H1 (cell line): ENCODE data around the gene TRPV4. TPM values are rescaled to one million over a fixed set of nuclear protein-coding genes. Genes with fewer than 3 reads are reported as not detected.

Experiments used
- CTCF ChIA-PET: fragments of 300-600 bp; sonication (Branson Sonifier 250); formaldehyde crosslinking; loops from one replicate; lab custom pipeline; 2021; ENCODE audit not compliant: partially characterized antibody; lab: Charles Lee
- POLR2A ChIA-PET: fragments of 300-600 bp; sonication (Branson Sonifier 250); formaldehyde crosslinking; loops from one replicate; lab custom pipeline; 2021; ENCODE audit warnings: inconsistent platforms; ENCODE audit not compliant: partially characterized antibody; lab: Charles Lee
- DNase-seq, 2 experiments: peaks; one replicate each; pipeline versions ENCODE4 v3.0.0 to v3.0.0-alpha.2; 2010 to 2022; ENCODE audit warnings: low spot score in 2 of 2, low read depth in 1 of 2, mixed read lengths in 1 of 2
- FAIRE-seq: peaks from 2 replicates; lab custom pipeline; 2011; peaks lifted over from hg19 to GRCh38; lab: Jason Lieb, UNC
- H2AFZ ChIP-seq: 2 replicates; pipeline ENCODE4 v1.8.1; 2012; ENCODE audit warnings: low read length, inconsistent platforms
- H2AK5ac ChIP-seq: 2 replicates; pipeline ENCODE4 v1.6.1; 2013; ENCODE audit warnings: low read depth, low read length
- H2BK120ac ChIP-seq: replicated peaks from 2 replicates; pipeline ENCODE3; 2013; ENCODE audit warnings: low read depth, low read length, inconsistent platforms
- H2BK12ac ChIP-seq: 2 replicates; pipeline ENCODE4 v1.6.1; 2013; ENCODE audit warnings: low read depth, low read length
- H2BK15ac ChIP-seq: 2 replicates; pipeline ENCODE4 v1.6.1; 2013; ENCODE audit warnings: low read length
- H2BK20ac ChIP-seq: 2 replicates; pipeline ENCODE4 v1.6.1; 2013; ENCODE audit warnings: low read length
- H2BK5ac ChIP-seq: 2 replicates; pipeline ENCODE4 v1.6.1; 2013; ENCODE audit warnings: low read depth, low read length
- H3K14ac ChIP-seq: 2 replicates; pipeline ENCODE4 v1.6.1; 2013; ENCODE audit warnings: inconsistent platforms; ENCODE audit not compliant: insufficient read length
- H3K18ac ChIP-seq: 2 replicates; pipeline ENCODE4 v1.6.1; 2013; ENCODE audit warnings: low read length; ENCODE audit errors: extremely low read depth
- H3K23ac ChIP-seq: 2 replicates; pipeline ENCODE4 v1.6.1; 2013; ENCODE audit warnings: inconsistent platforms; ENCODE audit not compliant: insufficient read length
- H3K23me2 ChIP-seq: 2 replicates; pipeline ENCODE4 v1.6.1; 2013; ENCODE audit warnings: low read depth, low read length
- H3K27ac ChIP-seq: 2 replicates; pipeline ENCODE4 v1.6.1; 2011; ENCODE audit warnings: low read depth, low read length, inconsistent platforms
- H3K27me3 ChIP-seq, 4 experiments: replicated peaks in 1 of 4; 1 replicate in 1 of 4; 2 replicates in 3 of 4; pipeline versions ENCODE4 v1.6.1 to v1.8.1; 2011 to 2013; ENCODE audit warnings: low read length in 3 of 4, mild to moderate bottlenecking in 3 of 4, inconsistent platforms in 2 of 4, mixed read lengths in 2 of 4, moderate library complexity in 1 of 4; ENCODE audit not compliant: control insufficient read depth in 3 of 4, insufficient read depth in 3 of 4; ENCODE audit errors: extremely low read depth in 1 of 4
- H3K36me3 ChIP-seq, 4 experiments: 2 replicates each; pipeline versions ENCODE4 v1.6.1 to v1.8.1; 2011 to 2013; ENCODE audit warnings: mild to moderate bottlenecking in 4 of 4, low read length in 3 of 4, moderate library complexity in 2 of 4, control low read depth in 1 of 4, inconsistent platforms in 1 of 4; ENCODE audit not compliant: insufficient read depth in 4 of 4, control insufficient read depth in 2 of 4
- H3K4ac ChIP-seq: replicated peaks from 2 replicates; pipeline ENCODE3; 2013; ENCODE audit warnings: low read length, low read depth, mixed read lengths, inconsistent platforms; ENCODE audit not compliant: insufficient read length
- H3K4me1 ChIP-seq, 4 experiments: replicated peaks in 1 of 4; 1 replicate in 1 of 4; 2 replicates in 3 of 4; pipeline versions ENCODE4 v1.6.1 to v1.8.1; 2011 to 2013; ENCODE audit warnings: low read length in 3 of 4, inconsistent platforms in 2 of 4, mixed read lengths in 1 of 4; ENCODE audit not compliant: insufficient read depth in 4 of 4, control insufficient read depth in 3 of 4
- H3K4me2 ChIP-seq, 2 experiments: 2 replicates each; pipeline versions ENCODE4 v1.6.1 to v1.8.1; 2011 to 2013; ENCODE audit warnings: low read depth in 2 of 2, low read length in 2 of 2, control low read depth in 1 of 2, inconsistent platforms in 1 of 2, mild to moderate bottlenecking in 1 of 2; ENCODE audit not compliant: insufficient read depth in 1 of 2
- H3K4me3 ChIP-seq, 4 experiments: fragments of 200-600, 300-600 bp in 1 of 4; sonication (generic), shearing (Covaris generic), sonication (Bioruptor Twin) in 1 of 4; 2 replicates each; pipeline versions ENCODE4 v1.5.1 to v1.8.1; 2011 to 2016; ENCODE audit warnings: low read length in 4 of 4, low read depth in 3 of 4, control low read depth in 2 of 4, inconsistent platforms in 2 of 4, mild to moderate bottlenecking in 2 of 4, mixed read lengths in 1 of 4, moderate library complexity in 1 of 4; ENCODE audit not compliant: insufficient read depth in 2 of 4; ENCODE audit errors: extremely low read depth in 1 of 4
- H3K56ac ChIP-seq: replicated peaks from 2 replicates; pipeline ENCODE3; 2013; ENCODE audit warnings: low read depth, mild to moderate bottlenecking, mixed read lengths, low read length, inconsistent platforms; ENCODE audit not compliant: insufficient read length
- H3K79me1 ChIP-seq: 2 replicates; pipeline ENCODE4 v1.6.1; 2013; ENCODE audit warnings: low read depth, low read length, control low read depth
- H3K79me2 ChIP-seq, 2 experiments: 2 replicates each; pipeline versions ENCODE4 v1.6.1 to v1.8.1; 2012 to 2013; ENCODE audit warnings: low read length in 2 of 2, mild to moderate bottlenecking in 2 of 2, inconsistent platforms in 1 of 2; ENCODE audit not compliant: insufficient read depth in 2 of 2, control insufficient read depth in 1 of 2
- H3K9ac ChIP-seq, 4 experiments: replicated peaks in 1 of 4; 1 replicate in 1 of 4; 2 replicates in 3 of 4; pipeline versions ENCODE4 v1.6.1 to v1.8.1; 2011 to 2013; ENCODE audit warnings: low read depth in 3 of 4, low read length in 3 of 4, control low read depth in 2 of 4, mild to moderate bottlenecking in 2 of 4, moderate library complexity in 2 of 4, inconsistent platforms in 1 of 4; ENCODE audit errors: extremely low read depth in 1 of 4
- H3K9me3 ChIP-seq, 2 experiments: 2 replicates each; pipeline versions ENCODE4 v1.6.1 to v1.8.1; 2012 to 2013; ENCODE audit warnings: mild to moderate bottlenecking in 2 of 2, moderate library complexity in 2 of 2, control low read depth in 1 of 2, inconsistent platforms in 1 of 2, low read depth in 1 of 2, low read length in 1 of 2, mixed read lengths in 1 of 2; ENCODE audit not compliant: insufficient read depth in 2 of 2
- H4K20me1 ChIP-seq, 2 experiments: replicated peaks in 1 of 2; 2 replicates each; pipeline versions ENCODE3 to v1.8.1; 2011 to 2013; ENCODE audit warnings: inconsistent platforms in 2 of 2, low read length in 2 of 2, mild to moderate bottlenecking in 1 of 2; ENCODE audit not compliant: insufficient read depth in 2 of 2, control insufficient read depth in 1 of 2
- H4K5ac ChIP-seq: 2 replicates; pipeline ENCODE4 v1.6.1; 2013; ENCODE audit warnings: low read length, low read depth, mixed read lengths, inconsistent platforms; ENCODE audit not compliant: insufficient read length
- H4K8ac ChIP-seq: 2 replicates; pipeline ENCODE4 v1.8.0; 2013; ENCODE audit warnings: mild to moderate bottlenecking, moderate library complexity, low read length, inconsistent platforms; ENCODE audit not compliant: insufficient read depth; ENCODE audit errors: extremely low read depth
- H4K91ac ChIP-seq: replicated peaks from 2 replicates; pipeline ENCODE3; 2013; ENCODE audit warnings: low read length, mixed read lengths, inconsistent platforms; ENCODE audit not compliant: insufficient read length
- CTCF ChIP-seq, 3 experiments: IDR thresholded peaks; 1 replicate in 2 of 3; 2 replicates in 1 of 3; pipeline versions ENCODE4 v1.5.1 to v1.6.1; 2011; ENCODE audit warnings: low read length in 3 of 3, mild to moderate bottlenecking in 3 of 3, inconsistent platforms in 2 of 3, low read depth in 1 of 3, moderate library complexity in 1 of 3; ENCODE audit not compliant: insufficient read depth in 1 of 3; ENCODE audit errors: control extremely low read depth in 1 of 3
- PHF8 ChIP-seq: fragments of 200-600 bp; sonication (generic); conservative IDR thresholded peaks from 2 replicates; pipeline ENCODE4 v1.7.1; 2012; ENCODE audit warnings: low read depth, mild to moderate bottlenecking, inconsistent platforms, low read length, moderate library complexity
- RAD21 ChIP-seq, 2 experiments: IDR thresholded peaks in 1 of 2; conservative IDR thresholded peaks in 1 of 2; 2 replicates each; pipeline ENCODE4 v1.6.1; 2011; ENCODE audit warnings: low read depth in 2 of 2, low read length in 2 of 2, improper control_type of control experiment in 1 of 2, inconsistent platforms in 1 of 2, mild to moderate bottlenecking in 1 of 2, moderate library complexity in 1 of 2
- USF2 ChIP-seq: IDR thresholded peaks from 2 replicates; pipeline ENCODE4 v1.6.1; 2011; ENCODE audit warnings: low read length, improper control_type of control experiment
- WGBS, 2 experiments: shearing (Covaris generic) in 1 of 2; methylation state at CpG; one replicate each; pipeline versions ENCODE4 v1.1.6 to v1.1.7; 2013 to 2015; ENCODE audit warnings: low lambda C conversion rate in 2 of 2, mixed read lengths in 2 of 2, inconsistent platforms in 1 of 2, low coverage in 1 of 2, missing lambda C conversion rate in 1 of 2; ENCODE audit not compliant: insufficient replicate concordance in 2 of 2, insufficient coverage in 1 of 2, insufficient read length in 1 of 2; ENCODE audit errors: extremely low coverage in 1 of 2, missing lambda C conversion rate in 1 of 2; 5-methylcytosine and 5-hydroxymethylcytosine counted together
- polyA plus RNA-seq, 7 experiments: library from polyadenylated mRNA; depleted of rRNA in 3 of 7; stranded (reverse) in 5 of 7; unstranded in 2 of 7; fragments of >200 nt in 5 of 7; fragments of 200-250 nt in 2 of 7; gene quantifications; 1 replicate in 5 of 7; 2 replicates in 1 of 7; 4 replicates in 1 of 7; pipeline versions ENCODE4 v1.2.1 to v1.2.3, GENCODE V29; 2011 to 2013; ENCODE audit warnings: missing spikeins in 2 of 7, mixed read lengths in 2 of 7
- total RNA-seq: library from RNA; stranded (reverse); fragmentation: NEBNext Ultra II Directional; extraction: Animal tissue kit (Norgen Biotek cat#: 25700); gene quantifications from 2 replicates; pipeline ENCODE4 v1.2.1, GENCODE V29; 2021

TRPV4 gene
- total and polyA plus RNA-seq, 2 of the 8 experiments (the other 6 are each of a cell fraction or from before 2014, with no cell fraction given): 2.1 to 6.2 TPM

- Histone ChIP-seq H3K23me2 (no peaks in the 10 kb centered on the region), H3K14ac (no peak overlapping the region), H4K91ac (no peak overlapping the region), H2BK120ac (no peak overlapping the region), H3K27ac (no peak overlapping the region), H3K4me1 (peaks cover 0 to 3% (median under 1%) of the 10 kb centered on the region in 4 experiments; a peak in 1 of 7 replicates), H3K4me3 (no peak overlapping the region), H3K23ac (no peak overlapping the region), H2AK5ac (no peak overlapping the region), H3K36me3 (no peaks in the 10 kb centered on the region), H3K18ac (no peak overlapping the region), H2BK15ac (no peak overlapping the region), H2BK5ac (no peak overlapping the region), H3K56ac (no peak overlapping the region), H3K79me2 (no peaks in the 10 kb centered on the region), H4K8ac (no peak overlapping the region), H2AFZ (0 out of 2 replicates have a peak overlapping the region, but pooled peaks have one; percentile 17), H2BK12ac (no peak overlapping the region), H3K4me2 (no peak overlapping the region), H3K9ac (no peak overlapping the region), H2BK20ac (no peak overlapping the region), H3K9me3 (no peaks in the 10 kb centered on the region; a peak in 1 of 4 replicates), H3K79me1 (no peaks in the 10 kb centered on the region), H3K27me3 (no peaks in the 10 kb centered on the region), H3K4ac (no peak overlapping the region), H4K20me1 (peaks cover 0 to 2% of the 10 kb centered on the region in 2 experiments), H4K5ac (no peak overlapping the region)
- 90% methylated on average over 6 of the region's 6 CpGs; no CpG with 5 or more reads in 1 of the 2 experiments for WGBS, 2 experiments
- POLR2A ChIA-PET: interaction anchor here (1.2 kb wide), 1 partner anchor 19 kb away, joined by 3 read pairs; no protein-coding TSS in a partner anchor
- FAIRE-seq (no peak), DNase-seq (no peak)
- no peak for TF ChIP-seq PHF8
- peak; percentile 43 to 45 for TF ChIP-seq RAD21 (IDR thresholded peaks at IDR 0.05 in 1 of 2, conservative IDR thresholded peaks at IDR 0.05 in 1 of 2; ENCODE audit: low read depth in 2 of 2, low read length in 2 of 2)
- peak; percentile 32; the same call in 1 of the 2 replicates for TF ChIP-seq USF2
- TF ChIP-seq CTCF (IDR thresholded peaks at IDR 0.05; ENCODE audit: control extremely low read depth in 1 of 3, insufficient read depth in 1 of 3, low read depth in 1 of 3, low read length in 3 of 3): 0 out of 4 replicates have a peak, but pooled peaks of 1 of the 3 experiments have one; percentile 12
- CTCF ChIA-PET: interaction anchor here (0.6 to 11.2 kb wide), 7 partner anchors 17 to 1687 kb away, joined by 3 to 120 read pairs (median 5); no protein-coding TSS in a partner anchor
These were observed 53.8 kb downstream of the TRPV4 start for GRCh38 chr12:109779382-109779781.
